KG1 (cell line): ENCODE measurements around the gene BCAP31.
"Not testable (repeated sequence)": the region's sequence is repeated elsewhere in the genome, so short reads cannot be mapped to it uniquely, and the experiment has no call there.

ENCODE experiments used
- DNase-seq: peaks from one replicate; lab custom pipeline; 2025; lab: John Stamatoyannopoulos, UW

BCAP31 gene

DNA sequence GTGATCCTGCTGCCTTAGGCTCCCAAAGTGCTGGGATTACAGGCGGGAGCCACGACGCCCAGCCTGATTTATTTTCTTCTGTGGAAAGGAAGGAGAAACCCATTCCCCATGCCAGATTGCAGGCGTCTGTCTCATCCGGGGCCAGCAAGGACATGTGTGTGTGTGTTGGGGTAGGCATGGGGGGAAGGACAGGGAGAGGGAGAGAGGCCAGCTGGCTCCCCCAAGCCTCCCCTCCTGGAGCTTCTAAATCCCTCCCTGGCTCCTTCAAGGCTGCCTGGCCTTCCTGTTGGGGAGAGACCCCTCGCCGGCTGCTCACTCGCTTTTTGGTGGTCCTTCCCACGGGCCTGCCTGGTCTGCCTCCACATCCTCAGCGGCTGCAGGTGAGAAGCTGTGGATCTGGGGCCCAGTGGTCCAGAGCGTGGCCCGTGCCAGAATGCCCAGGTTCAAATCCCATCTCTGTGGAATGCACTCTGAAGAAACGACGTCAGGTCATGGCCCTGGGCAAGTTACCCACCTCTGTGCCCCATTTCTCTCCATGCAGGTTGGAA is 38.5 kb upstream of the BCAP31 start:
- no peak for DNase-seq

DNA sequence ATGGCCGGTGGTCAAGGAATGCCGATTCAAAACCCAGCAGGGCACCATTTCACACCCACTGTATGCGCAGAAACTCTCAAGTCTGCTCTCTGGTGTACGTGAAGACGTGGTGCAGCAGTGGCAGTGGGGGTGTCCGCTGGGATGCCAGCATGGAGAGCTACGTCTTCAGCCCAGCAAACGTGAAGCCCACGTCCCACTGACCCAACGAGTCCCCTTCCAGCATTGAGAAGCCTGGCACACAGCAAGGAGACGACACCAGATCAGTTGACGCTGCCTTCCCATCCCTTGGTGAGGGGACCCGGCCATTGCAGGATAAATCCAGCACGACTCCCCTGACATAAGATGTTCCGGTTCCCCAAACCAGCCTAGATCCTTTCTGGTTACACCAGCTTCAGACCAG is 37.7 kb upstream of the BCAP31 start:
- no peak for DNase-seq

DNA sequence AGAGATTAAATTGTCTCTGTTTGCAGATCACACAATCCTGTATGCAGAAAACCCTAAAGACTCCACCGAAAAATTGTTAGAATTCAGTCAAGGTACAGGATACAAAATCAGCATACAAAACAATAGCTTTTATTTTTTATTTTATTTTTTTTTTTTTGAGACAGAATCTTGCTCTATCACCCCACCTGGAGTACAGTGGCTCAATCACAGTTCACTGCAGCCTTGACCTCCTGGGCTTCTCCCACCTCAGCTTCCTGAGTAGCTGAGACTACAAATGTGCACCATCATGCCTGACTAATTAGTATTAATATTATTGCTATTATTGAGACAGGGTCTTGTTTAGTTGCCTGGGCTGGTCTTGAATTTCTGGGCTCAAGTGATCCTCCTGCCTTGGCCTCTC is 30.9 kb upstream of the BCAP31 start:
- DNase-seq: no peak

DNA sequence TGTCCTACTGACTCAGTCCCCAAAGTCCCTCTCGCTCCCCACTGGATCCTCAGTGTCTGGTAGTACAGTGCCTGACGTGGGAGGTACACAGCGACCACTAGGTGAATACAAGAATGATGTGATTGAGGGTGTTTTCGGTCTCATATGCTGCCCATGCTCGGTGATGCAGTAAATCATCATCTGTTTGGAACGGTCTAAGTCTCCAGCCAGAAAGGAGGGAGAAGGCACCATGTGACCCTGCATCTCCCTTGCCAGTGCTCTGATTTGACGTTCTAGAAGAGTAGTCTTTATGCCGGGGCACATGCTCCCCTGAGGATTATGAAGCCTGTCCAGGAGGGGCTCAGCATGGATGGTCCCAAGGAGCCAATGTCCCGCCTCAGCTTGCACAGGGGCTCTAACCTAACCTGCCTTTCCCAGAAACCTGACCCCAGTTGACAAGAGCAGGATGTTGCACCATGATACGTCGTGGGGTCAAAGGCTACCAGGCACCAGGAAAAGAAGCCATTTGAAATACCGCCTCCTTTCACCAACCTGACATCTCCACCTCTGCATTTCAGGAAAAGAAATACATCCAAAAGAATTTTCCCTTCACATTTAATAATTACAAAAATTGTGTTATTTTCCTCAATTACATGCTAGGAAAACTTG is 26.1 kb upstream of the BCAP31 start:
- DNase-seq: no peak

DNA sequence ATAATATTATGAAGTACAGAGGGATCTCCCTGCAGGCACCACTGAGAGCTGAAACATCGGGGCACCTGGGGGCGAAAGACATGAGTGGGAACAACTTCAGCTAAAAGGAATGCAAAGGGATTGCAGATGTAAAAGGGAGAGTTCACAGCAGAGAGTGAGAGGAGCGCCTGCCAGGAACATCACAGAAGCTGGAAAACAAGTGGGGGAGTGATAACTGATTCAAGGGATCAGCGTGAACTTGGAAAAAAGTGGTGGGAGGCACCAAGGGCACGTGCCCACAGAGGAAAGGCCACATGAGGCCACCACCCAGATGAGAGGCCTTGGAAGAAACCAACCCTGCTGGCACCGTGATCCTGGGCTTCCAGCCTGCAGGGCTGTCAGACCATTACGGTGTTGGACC is 24.8 kb upstream of the BCAP31 start:
- DNase-seq: not testable (repeated sequence)

DNA sequence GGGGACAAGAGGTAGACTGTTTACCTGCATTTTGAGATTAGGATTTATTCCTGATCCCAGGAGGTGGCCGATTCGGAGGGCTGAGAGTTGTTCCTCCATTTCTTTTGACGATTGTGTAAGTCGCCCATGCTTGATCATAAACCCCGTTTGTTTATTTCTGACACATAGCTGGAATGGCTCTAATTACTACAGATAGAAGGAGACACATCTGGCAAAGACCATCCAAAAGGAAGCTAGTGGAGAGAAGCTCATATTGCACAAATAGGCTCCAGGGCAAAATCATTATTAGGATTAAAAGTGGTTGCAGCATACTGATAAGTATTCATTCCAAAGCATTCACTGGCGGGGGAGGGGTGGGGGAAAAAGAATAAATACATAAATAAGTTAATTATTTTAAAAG is 22.8 kb upstream of the BCAP31 start:
- DNase-seq: not testable (repeated sequence)

DNA sequence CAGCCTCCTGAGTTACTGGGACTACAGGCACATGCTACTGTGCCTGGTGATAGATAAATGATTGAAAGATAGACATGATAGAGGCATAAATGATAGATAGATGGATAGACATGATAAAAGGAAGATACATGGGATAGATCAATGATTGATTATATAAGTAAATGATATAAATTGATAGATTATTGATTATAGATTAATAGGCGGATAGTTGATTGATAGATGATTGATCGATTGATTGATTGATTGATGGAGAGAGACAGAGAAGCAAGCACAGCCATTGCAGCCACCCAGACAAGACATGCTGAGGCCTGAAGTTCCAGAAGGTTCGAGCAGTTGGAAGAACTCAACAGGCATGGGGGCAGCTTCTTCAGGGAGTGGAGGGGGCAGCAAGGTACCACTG is 22.2 kb upstream of the BCAP31 start:
- DNase-seq: no peak

DNA sequence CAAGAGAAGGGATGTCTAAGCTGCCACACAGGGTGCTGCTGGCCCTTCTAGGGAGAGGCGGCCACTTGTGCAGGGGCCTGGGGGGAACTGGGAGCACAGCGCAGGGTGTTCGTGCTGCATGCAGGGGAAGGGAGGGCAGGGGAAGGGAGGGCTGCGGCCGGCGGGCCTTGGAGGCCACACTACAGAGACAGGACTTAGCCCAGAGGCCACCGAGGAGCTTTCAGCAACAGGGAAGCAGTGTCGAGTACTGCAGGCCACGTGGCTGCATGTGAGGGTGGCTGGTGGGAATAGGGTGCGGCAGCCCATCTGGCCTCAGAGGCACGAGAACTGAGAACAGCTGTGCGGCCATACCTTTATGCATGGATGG is 20.9 kb upstream of the BCAP31 start:
- not testable (repeated sequence) for DNase-seq

DNA sequence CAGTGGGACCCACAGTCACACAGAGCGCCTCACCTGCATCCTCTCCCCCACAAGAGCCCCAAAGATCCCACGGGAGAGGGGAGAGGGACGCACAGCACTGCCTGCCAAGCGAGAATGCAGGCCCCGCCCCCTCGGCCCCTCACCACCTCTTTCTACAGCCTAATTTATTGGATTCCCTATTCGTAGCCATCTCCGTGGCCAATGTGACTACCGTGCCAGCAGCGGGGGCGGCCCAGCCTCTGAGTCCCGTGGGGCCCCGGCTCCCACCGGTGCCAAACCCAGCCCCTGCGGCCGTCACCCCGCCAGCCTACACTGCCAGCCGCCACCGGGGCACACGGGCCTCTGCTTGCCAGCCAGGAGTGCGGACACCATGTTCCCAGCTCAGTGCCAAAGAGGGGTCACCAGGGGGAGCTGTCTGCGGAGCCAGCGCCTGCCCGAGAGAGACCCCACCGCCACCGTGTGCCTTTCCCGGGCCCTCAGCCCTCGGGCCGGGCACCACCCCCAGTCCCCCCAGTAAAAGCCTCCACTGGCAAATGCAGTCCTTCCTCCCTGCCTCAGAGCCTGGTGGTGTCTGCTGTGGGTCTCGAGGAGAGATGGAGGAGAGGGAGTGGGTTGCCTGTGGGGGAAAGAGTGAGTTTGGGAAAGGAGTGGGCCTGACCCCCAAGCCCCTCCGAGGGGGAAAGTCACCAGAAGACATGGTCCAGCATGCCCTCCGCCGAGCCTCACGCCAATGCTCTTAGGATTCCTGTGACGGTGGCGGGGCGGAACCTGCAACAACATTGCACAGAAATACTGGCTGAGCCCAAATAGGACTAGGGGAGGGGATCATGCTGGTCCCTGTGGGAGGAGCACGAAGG is 20.3 kb upstream of the BCAP31 start:
- no peak for DNase-seq

DNA sequence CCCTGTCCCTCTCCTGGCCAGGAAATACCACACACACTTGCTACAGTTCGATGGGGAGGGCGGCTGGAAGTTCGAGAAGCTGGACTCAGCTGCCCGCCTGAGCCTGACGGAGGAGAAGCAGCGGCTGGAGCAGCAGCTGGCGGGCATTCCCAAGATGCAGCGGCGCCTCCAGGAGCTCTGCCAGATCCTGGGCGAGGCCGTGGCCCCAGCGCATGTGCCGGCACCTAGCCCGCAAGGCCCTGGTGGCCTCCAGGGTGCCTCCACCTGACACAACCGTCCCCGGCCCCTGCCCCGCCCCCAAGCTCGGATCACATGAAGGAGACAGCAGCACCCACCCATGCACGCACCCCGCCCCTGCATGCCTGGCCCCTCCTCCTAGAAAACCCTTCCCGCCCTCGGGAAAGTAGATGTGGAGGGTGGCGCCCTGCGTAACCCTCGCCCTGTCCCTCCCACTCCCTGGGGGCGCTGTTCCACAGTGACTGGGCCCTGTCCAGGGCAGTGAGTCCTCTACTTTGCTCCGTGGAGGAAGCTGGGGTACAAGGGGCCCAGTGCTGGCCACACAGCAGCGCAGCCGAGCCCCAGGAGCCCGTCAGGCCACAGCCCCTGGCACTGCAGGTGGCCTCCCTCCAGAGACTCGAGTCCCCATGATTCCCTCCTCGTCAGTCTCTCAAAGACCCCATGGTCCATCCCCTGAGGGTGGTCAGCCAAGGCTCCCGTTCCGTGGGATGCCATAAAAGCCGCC is 19.5 kb upstream of the BCAP31 start:
- not testable (repeated sequence) for DNase-seq

DNA sequence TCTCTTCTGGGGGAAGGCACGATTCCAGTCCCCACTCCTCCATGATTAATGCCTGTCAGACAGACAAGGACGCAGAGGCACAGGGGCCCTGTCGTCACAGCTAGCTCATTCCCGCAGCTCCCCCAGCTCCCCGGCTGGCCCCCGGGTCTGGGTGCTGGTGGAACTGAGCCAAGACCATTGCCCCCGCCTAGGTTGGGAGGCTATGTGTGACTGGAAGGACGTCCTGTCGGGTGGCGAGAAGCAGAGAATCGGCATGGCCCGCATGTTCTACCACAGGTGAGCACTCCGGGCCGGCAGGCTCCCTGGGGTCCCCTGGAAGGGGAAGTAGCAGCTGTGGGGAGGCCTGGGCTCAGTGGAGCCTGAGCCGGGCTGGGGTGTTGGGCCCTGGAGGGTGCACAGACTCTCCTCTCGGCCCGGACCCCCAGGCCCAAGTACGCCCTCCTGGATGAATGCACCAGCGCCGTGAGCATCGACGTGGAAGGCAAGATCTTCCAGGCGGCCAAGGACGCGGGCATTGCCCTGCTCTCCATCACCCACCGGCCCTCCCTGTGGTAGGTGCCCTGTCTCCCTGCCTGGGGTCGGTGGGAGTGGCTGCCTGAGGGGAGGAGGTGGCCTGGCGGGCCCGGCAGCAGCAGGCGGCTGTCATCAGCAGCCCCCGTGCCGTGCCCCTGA is 18.7 kb upstream of the BCAP31 start:
- DNase-seq: not testable (repeated sequence)

DNA sequence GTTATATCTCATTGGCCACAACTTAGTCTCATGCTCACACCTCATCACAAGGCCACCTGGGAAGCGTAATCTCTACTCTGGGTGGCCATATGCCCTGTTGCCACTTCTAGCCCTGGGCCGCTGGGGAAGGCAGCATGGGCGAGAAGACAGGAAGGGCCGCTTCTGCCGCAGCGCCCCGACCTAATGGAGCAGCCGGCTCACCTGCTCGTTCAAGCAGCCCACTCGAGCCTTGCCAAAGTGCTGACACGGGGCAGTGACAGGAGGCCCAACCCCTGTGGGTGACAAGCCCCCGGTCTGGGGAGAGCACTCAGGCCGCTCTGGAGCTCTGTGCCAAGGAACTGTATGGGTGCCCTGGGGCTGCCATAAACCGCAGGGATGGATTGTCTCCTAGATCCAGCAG is 17.9 kb upstream of the BCAP31 start:
- not testable (repeated sequence) for DNase-seq

DNA sequence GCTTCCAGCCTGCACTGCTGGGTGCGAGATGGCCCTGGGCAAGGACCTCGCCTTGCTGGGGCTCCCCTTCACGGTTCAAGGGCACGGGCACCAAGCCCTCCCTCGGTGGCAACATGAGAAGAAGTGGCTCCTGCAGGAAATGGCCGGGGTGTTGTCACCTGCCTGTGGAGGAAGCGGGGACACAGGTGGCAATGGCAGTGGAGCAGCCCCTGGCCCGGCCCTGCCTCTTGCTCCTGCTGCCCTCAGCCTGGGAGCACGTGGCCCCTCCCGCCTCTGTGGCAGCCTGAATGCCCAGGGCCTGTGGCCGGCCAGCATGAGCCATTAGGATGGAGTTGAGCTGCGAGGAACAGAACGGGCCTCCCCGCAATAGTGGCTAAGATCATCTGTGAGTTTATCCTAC is 17.3 kb upstream of the BCAP31 start:
- no peak for DNase-seq

DNA sequence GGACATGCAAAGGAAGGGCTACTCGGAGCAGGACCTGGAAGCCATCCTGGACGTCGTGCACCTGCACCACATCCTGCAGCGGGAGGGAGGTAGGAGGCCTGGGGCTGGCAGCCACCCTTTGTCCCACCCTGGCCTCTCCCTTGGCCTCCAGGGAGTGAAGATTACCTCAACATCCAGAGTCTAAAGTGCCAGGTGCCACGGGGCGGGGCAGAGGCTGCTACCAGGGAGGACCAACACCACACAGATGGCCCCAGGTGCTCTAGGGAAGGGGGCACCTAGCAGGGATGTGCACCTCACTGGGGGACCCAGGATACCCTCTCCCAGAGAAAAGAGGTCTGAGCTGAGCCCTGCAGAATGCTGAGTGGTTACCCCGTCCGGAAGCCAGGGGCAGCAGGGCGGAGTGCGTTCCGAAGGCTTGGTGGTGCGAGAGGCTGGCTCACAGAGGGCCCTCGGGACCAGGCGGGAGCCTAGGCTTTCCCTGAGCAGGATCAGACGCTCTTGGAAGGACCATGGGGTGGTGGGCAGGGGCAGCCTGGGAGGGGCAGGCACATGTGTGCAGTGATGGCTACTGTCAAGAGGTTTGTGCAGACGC is 16.5 kb upstream of the BCAP31 start:
- no peak for DNase-seq

DNA sequence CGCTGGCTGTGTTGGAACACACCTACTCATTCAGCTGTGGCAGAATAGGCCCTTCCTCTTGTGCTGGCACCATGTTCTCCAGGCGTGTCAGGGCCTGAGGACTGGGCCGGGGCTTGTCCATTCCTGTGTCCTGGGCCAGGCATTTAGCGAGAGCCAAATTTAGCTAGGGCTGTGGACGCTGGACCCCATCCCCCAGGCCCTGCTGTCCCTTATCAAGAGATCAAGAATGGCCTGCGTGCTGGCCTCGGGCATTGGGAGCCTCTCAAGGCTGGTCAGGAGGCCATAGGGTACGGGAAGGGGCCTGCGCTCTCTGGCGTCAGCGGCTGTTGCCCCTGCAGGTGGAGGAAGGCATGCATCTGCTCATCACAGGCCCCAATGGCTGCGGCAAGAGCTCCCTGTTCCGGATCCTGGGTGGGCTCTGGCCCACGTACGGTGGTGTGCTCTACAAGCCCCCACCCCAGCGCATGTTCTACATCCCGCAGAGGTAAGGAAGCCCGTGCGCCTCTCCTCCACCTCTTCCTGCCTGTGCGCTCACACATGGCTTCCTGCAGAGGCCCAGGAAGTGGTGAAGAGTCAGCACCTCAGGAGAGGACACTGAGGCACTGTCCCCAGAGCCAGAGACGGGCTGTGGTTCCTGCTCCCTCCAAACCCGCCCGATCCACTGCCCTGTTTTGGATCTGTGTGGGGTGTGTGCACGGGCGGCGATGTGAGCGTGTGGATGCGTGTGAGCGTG is 15.7 kb upstream of the BCAP31 start:
- no peak for DNase-seq

DNA sequence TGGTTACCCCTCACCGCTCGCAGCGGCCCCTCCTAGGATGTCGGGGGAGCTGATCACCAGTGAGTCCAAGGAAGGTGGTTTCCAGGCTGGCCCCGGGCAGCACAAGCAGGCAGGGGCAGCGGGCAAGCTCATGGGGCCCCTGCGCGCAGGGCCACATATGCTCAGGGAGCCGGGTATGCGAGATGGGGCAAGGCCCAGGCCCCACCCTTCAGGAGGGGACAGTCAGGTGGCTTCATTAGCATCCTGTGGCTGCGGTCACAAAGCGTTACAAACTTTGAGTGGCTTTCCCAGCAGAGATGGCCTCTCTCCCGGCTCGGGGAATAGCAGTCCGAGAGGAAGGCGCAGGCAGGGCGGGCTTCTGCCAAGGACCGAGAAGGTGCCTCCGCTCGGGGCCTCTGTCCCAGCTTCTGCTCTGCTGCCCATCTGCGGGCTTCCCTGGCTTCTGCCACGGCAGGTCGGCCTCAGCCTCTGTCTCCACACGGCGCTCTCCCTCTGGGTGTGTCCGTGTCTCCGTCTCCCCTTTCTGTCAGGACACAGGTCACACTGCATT is 13.9 kb upstream of the BCAP31 start:
- DNase-seq: no peak

DNA sequence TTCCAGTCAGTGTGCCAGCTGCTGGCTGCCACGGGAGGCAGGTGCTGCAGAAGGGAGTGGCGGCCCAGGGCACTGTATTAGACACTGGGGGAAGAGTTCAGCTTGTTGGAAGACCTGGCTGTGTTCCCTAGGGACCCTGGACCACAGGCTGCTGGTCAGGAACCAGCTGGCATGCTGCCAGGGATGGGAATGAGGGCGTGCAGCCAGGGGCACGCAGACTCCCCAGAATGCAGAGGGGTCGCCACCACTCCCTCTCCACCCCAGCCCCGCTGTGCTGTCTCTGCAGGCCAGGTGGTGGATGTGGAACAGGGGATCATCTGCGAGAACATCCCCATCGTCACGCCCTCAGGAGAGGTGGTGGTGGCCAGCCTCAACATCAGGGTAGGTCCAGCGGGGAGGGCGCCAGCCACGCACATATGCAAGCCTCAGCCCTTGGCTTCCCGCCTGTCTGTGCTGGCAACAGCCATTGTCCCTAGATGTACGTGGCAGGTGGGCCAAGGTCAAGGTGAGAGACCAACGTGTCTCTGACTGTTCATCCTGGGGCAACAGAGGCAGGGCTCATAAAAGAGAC is 12.8 kb upstream of the BCAP31 start:
- no peak for DNase-seq

DNA sequence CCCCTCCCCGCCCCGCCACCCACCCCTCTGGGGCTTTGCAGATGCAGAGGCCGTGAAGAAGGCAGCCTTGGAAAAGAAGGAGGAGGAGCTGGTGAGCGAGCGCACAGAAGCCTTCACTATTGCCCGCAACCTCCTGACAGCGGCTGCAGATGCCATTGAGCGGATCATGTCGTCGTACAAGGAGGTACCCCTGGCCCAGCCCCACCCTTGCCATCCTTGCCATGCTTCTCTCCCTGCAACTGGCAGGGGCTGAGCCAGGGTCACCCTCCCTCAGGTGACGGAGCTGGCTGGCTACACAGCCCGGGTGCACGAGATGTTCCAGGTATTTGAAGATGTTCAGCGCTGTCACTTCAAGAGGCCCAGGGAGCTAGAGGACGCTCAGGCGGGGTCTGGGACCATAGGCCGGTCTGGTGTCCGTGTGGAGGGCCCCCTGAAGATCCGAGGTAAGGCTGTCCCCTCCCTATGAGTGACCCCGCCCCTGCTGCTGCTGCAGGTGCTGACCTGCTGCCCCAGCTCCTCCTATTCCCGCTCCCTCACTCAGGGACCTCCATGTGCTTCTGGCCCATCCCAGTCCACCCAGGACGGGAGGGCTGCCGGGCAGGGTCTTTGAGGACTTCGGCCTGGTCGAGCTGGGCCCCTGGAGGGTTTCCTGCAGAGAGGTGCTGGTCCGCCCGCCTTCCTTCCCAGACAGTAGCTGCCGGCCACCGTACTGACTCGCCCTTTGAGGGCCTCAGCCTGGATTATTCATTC is 12.1 kb upstream of the BCAP31 start:
- no peak for DNase-seq

DNA sequence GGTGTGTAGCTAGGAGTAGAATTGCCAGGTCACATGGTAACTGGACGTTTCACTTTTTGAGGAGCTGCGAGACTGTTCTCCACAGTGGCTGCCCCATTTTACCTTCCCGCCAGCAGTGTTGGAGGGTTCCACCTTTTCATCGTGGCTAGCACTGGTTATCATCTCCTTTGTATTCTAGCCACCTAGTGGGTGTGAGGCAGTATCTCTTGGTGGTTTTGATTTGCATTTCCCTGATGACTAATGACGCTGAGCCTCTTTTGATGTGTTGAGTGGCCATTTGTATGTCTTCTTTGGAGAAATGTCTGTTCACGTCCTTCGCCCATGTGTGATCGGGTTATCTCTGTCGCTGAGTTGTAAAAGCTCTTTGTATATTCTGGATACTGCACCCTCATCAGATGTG is 11.1 kb upstream of the BCAP31 start:
- no peak for DNase-seq

DNA sequence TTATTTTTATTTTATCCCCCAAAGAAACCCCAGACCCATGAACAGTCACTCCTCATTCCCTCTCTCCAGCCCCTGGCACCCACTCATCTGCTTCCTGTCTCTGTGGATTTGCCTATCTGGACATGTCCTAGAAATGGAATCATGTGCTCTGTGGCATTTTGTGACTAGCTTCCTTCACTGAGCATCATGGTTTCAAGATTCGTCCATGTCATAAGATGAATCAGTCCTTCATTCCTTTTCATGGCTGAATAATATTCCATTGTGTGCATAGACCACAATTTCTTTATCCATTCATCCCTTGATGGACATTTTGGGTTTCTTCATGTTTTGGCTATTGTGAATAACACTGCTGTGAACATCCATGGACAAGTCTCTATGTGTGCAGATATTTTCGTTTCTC is 10.7 kb upstream of the BCAP31 start:
- no peak for DNase-seq
